NT2/D1 (cell line): ENCODE measurements around the gene EPB41L4B.

Experiments
- DNase-seq: peaks from one replicate; pipeline ENCODE4 v3.0.0-alpha.2; 2011; ENCODE audit warnings: low read depth, low spot score
- H3K27me3 ChIP-seq: 2 replicates; pipeline ENCODE4 v1.6.0; 2011; ENCODE audit warnings: mild to moderate bottlenecking; ENCODE audit not compliant: insufficient read length, insufficient read depth
- H3K36me3 ChIP-seq: 2 replicates; pipeline ENCODE4 v1.6.1; 2011; ENCODE audit warnings: mild to moderate bottlenecking, low read length, mixed read lengths; ENCODE audit not compliant: insufficient read depth, insufficient read length
- H3K4me1 ChIP-seq: 2 replicates; pipeline ENCODE4 v1.5.1; 2011; ENCODE audit not compliant: insufficient read depth, insufficient read length
- H3K4me3 ChIP-seq: 2 replicates; pipeline ENCODE4 v1.5.1; 2011; ENCODE audit warnings: low read depth; ENCODE audit not compliant: insufficient read length
- H3K9ac ChIP-seq: 2 replicates; pipeline ENCODE4 v1.6.0; 2011; ENCODE audit warnings: low read depth; ENCODE audit not compliant: insufficient read length
- H3K9me3 ChIP-seq: 2 replicates; pipeline ENCODE4 v1.5.1; 2011; ENCODE audit warnings: mild to moderate bottlenecking, low read length; ENCODE audit not compliant: insufficient read depth
- SUZ12 ChIP-seq: IDR thresholded peaks from 2 replicates; pipeline ENCODE4 v1.6.1; 2011; ENCODE audit not compliant: insufficient read length, insufficient read depth; ENCODE audit errors: extremely low read depth
- YY1 ChIP-seq: IDR thresholded peaks from 2 replicates; pipeline ENCODE4 v1.6.1; 2011; ENCODE audit not compliant: insufficient read length, insufficient read depth
- ZNF274 ChIP-seq: IDR thresholded peaks from 2 replicates; pipeline ENCODE4 v1.6.1; 2011; ENCODE audit warnings: mild to moderate bottlenecking, low read depth, low read length

Gene EPB41L4B

GRCh38 chr9:109214414-109214813 is 106.4 kb downstream of the EPB41L4B start:
- Histone ChIP-seq H3K36me3 (no peaks in the 10 kb centered on the region), H3K9me3 (no peaks in the 10 kb centered on the region), H3K9ac (no peak overlapping the region), H3K4me3 (no peak overlapping the region), H3K4me1 (no peaks in the 10 kb centered on the region), H3K27me3 (no peaks in the 10 kb centered on the region)
- no peak for DNase-seq
- TF ChIP-seq YY1 (no peak), SUZ12 (no peak), ZNF274 (no peak)

- H3K4me1 ChIP-seq: no peaks in the 10 kb centered on the region
- no peak for DNase-seq
- TF ChIP-seq ZNF274 (no peak), SUZ12 (no peak), YY1 (no peak)
- no peaks in the 10 kb centered on the region for H3K36me3 ChIP-seq
- H3K9ac ChIP-seq: no peak overlapping the region
- no peaks in the 10 kb centered on the region for H3K9me3 ChIP-seq
- no peaks in the 10 kb centered on the region for H3K27me3 ChIP-seq
- H3K4me3 ChIP-seq: no peak overlapping the region
Measured at GRCh38 chr9:109213285-109214121, 107.4 kb downstream of the EPB41L4B start.

GRCh38 chr9:109212768-109213167 is 108.1 kb downstream of the EPB41L4B start:
- Histone ChIP-seq H3K27me3 (no peaks in the 10 kb centered on the region), H3K9me3 (no peaks in the 10 kb centered on the region), H3K9ac (no peak overlapping the region), H3K4me1 (no peaks in the 10 kb centered on the region), H3K4me3 (no peak overlapping the region), H3K36me3 (no peaks in the 10 kb centered on the region)
- no peak for TF ChIP-seq YY1
- no peak for TF ChIP-seq ZNF274
- no peak for TF ChIP-seq SUZ12
- DNase-seq: no peak

GRCh38 chr9:109206670-109207069 is 114.2 kb downstream of the EPB41L4B start:
- DNase-seq: peak; percentile 27
- Histone ChIP-seq H3K4me3 (no peak overlapping the region), H3K27me3 (no peaks in the 10 kb centered on the region), H3K36me3 (no peaks in the 10 kb centered on the region), H3K9ac (no peak overlapping the region), H3K4me1 (no peaks in the 10 kb centered on the region), H3K9me3 (no peaks in the 10 kb centered on the region)
- no peak for TF ChIP-seq ZNF274
- TF ChIP-seq YY1: no peak
- TF ChIP-seq SUZ12: no peak

- no peaks in the 10 kb centered on the region for H3K27me3 ChIP-seq
- no peak overlapping the region for H3K9ac ChIP-seq
- no peaks in the 10 kb centered on the region for H3K9me3 ChIP-seq
- TF ChIP-seq ZNF274: no peak
- no peak for TF ChIP-seq SUZ12
- TF ChIP-seq YY1: no peak
- no peak for DNase-seq
- no peak overlapping the region for H3K4me3 ChIP-seq
- no peaks in the 10 kb centered on the region for H3K4me1 ChIP-seq
- H3K36me3 ChIP-seq: no peaks in the 10 kb centered on the region
Measured at GRCh38 chr9:109205526-109205925, 115.3 kb downstream of the EPB41L4B start.

- no peak for DNase-seq
- no peaks in the 10 kb centered on the region for H3K9me3 ChIP-seq
- no peaks in the 10 kb centered on the region for H3K4me1 ChIP-seq
- no peak overlapping the region for H3K4me3 ChIP-seq
- no peaks in the 10 kb centered on the region for H3K36me3 ChIP-seq
- H3K27me3 ChIP-seq: no peaks in the 10 kb centered on the region
- no peak overlapping the region for H3K9ac ChIP-seq
- TF ChIP-seq YY1: no peak
- no peak for TF ChIP-seq SUZ12
- TF ChIP-seq ZNF274: no peak
Measured at GRCh38 chr9:109203761-109204360, 117.0 kb downstream of the EPB41L4B start.

GRCh38 chr9:109199676-109200075 is 121.2 kb downstream of the EPB41L4B start:
- no peak overlapping the region for H3K9ac ChIP-seq
- no peaks in the 10 kb centered on the region for H3K36me3 ChIP-seq
- no peak for DNase-seq
- TF ChIP-seq SUZ12: no peak
- TF ChIP-seq YY1: no peak
- TF ChIP-seq ZNF274: no peak
- H3K27me3 ChIP-seq: no peaks in the 10 kb centered on the region
- H3K9me3 ChIP-seq: no peaks in the 10 kb centered on the region
- H3K4me3 ChIP-seq: no peak overlapping the region
- no peaks in the 10 kb centered on the region for H3K4me1 ChIP-seq
